ENCODE data around the gene PLAAT4.

PLAAT4 gene

DNA sequence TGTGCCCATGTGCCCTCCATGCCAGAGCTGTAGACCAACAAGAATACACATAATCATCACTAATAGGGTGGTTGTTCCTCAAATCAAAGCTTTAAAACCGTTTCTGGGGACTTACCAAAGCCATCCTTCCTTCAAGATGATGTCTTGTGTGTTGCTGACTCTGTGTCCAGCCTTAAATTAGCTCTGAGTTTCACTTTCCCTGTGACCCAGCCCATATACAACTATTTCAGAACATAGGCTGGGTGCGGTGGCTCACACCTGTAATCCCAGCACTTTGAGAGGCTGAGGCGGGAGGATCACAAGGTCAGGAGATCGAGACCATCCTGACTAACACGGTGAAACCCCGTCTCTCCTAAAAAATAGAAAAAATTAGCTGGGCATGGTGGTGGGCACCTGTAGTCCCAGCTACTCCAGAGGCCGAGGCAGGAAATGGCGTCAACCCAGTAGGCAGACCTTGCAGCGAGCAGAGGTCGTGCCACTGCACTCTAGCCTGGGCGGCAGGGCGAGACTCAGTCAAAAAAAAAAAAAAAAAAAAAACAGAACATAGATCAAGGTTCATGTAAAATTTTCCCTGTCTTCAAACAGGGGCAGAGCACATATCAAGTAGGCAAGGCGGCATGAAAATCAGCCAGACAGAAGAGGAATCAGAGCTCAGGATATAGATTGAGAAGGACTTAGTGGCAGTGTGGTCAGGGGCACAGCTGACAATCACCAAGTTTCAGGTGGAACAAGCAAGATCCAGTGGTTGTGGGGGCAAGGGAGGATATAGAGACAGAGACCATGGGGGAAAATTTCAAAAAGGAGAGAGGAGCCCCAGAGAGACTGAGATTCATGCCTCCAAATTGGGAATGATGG is 26.8 kb downstream of the PLAAT4 start, which contains the start of gene PLAAT2:
TSS of gene PLAAT2 (minus strand) at position 179 of the 855 bp plus-strand sequence. CDS start at position 124, 55 bp downstream.
- no peaks in the 10 kb centered on the region for H3K9me3 ChIP-seq (ENCODE audit: severe bottlenecking)
- H3K36me3 ChIP-seq, result no peaks in the 10 kb centered on the region
- H3K4me3 ChIP-seq (ENCODE audit: low read depth, low read length), result no peak within 1 kb of the TSS
- TF ChIP-seq, protein P1, sequence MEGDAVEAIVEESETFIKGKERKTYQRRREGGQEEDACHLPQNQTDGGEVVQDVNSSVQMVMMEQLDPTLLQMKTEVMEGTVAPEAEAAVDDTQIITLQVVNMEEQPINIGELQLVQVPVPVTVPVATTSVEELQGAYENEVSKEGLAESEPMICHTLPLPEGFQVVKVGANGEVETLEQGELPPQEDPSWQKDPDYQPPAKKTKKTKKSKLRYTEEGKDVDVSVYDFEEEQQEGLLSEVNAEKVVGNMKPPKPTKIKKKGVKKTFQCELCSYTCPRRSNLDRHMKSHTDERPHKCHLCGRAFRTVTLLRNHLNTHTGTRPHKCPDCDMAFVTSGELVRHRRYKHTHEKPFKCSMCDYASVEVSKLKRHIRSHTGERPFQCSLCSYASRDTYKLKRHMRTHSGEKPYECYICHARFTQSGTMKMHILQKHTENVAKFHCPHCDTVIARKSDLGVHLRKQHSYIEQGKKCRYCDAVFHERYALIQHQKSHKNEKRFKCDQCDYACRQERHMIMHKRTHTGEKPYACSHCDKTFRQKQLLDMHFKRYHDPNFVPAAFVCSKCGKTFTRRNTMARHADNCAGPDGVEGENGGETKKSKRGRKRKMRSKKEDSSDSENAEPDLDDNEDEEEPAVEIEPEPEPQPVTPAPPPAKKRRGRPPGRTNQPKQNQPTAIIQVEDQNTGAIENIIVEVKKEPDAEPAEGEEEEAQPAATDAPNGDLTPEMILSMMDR (IDR thresholded peaks at IDR 0.05; ENCODE audit: low read depth, low read length), result no peak
- H3K27ac ChIP-seq, result no peak within 1 kb of the TSS
- H3K27me3 ChIP-seq (ENCODE audit: insufficient read depth, low read depth, severe bottlenecking), result peaks cover 5% of the 10 kb centered on the region
- no peak for DNase-seq

DNA sequence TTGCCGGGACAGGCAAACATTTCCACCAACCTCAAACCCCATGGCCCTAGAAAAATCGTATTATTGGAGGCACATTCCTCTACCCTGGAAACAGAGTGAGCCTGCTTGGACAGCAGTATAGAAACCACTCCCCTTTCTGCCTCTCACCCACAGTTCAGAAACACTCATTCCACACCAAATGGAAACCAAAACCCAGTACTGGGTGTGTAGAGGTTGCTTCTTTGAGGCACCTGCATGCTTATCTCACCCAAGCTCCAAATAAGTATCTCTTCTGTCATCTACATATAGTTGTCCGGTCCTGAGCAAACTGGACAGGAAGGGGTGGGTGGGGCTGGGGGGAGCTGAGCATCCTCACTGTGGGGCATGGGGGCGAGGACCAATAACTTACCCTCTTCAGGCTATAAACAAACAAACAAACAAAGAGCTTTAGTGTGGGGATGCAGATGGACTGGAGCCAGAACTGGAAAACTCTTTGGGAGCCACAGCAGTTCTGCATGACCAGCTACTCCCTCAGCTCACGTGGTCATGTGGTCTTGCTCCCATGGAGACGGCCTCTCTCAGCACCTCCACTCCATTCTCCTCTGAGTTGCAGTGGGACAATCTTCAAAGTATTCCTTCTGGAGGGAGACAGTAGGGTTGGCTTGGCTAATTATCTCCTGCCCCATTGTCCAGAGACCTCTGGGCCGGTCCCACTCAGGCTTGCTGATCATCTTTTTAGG is 27.6 kb downstream of the PLAAT4 start:
- Histone ChIP-seq H3K4me3 (ENCODE audit: low read depth, low read length) (no peak overlapping the region), H3K9me3 (ENCODE audit: severe bottlenecking) (no peaks in the 10 kb centered on the region), H3K27me3 (ENCODE audit: insufficient read depth, low read depth, severe bottlenecking) (peaks cover 3% of the 10 kb centered on the region), H3K27ac (no peak overlapping the region), H3K36me3 (no peaks in the 10 kb centered on the region)
- no peak for DNase-seq
- TF ChIP-seq, protein P1 (IDR thresholded peaks at IDR 0.05; ENCODE audit: low read depth, low read length), result no peak

DNA sequence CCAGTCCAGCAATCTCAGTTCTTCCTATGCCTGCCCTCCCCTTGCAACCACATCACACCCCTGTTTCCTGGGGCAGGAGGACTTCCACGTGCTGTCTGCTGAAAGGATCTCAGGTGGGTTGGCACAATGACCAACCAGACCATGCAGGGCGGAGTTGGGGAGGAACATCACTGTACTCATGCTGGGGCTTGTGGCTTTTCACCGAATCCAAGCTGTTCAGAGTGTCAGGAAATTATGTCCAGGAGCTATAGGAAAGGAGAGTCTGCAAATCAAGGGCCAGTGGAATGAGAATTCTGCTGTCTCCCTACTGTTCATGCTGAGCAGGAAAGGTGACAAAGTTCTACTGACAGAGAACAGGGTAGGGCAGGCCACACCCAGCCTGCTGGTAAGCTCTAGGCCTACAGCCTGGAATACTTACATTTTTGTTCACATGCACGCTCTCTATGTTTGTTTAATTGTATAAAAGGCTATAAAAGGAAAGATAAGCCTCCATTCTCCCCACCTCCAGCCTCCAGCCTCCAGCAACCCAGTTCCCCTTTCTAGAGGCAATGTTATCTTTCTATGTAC is 28.3 kb downstream of the PLAAT4 start:
- Histone ChIP-seq H3K27me3 (ENCODE audit: insufficient read depth, low read depth, severe bottlenecking) (peaks cover 3% of the 10 kb centered on the region), H3K27ac (no peak overlapping the region), H3K9me3 (ENCODE audit: severe bottlenecking) (no peaks in the 10 kb centered on the region), H3K36me3 (no peaks in the 10 kb centered on the region), H3K4me3 (ENCODE audit: low read depth, low read length) (no peak overlapping the region)
- TF ChIP-seq, protein P1 (IDR thresholded peaks at IDR 0.05; ENCODE audit: low read depth, low read length), result no peak
- DNase-seq, result no peak

DNA sequence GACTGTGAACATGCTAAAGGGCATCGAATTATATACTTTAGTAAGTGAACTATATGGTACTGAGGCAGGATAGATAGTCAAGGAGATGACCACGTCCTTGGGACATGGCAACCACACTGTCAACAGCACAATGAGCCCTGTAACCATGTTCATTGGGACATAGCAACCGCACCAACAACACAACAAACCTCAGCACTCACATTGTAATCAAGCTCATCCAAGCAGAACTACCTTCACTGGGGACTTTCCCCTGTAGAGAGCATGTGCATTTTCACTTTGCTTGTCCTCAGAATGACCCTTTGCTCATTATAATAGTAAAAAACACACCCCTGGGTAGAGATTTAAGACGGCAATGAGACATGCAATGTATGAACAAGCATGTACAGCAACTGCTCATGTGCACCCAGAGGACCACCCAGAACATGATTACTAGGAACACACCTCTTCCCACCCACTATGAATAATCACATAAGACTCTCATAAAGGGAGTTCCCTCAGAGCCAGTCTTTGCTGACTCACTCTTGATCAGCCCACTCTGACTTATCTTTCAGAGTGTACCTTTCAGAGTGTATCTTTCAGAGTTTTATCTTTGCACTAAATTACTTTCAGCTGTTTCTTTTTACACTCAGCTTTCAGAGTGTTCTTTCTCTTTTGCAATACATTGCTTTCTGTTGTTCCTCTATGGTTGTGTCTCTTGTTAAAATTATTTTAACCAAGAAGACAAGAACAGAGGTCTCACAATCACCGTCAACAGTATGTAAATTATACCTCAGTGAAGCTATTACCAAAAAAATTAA is 30.6 kb downstream of the PLAAT4 start:
- Histone ChIP-seq H3K4me3 (ENCODE audit: low read depth, low read length) (no peak overlapping the region), H3K36me3 (no peaks in the 10 kb centered on the region), H3K27ac (no peak overlapping the region), H3K27me3 (ENCODE audit: insufficient read depth, low read depth, severe bottlenecking) (peaks cover 3% of the 10 kb centered on the region), H3K9me3 (ENCODE audit: severe bottlenecking) (no peaks in the 10 kb centered on the region)
- TF ChIP-seq, protein P1 (IDR thresholded peaks at IDR 0.05; ENCODE audit: low read depth, low read length), result no peak
- DNase-seq, result no peak

DNA sequence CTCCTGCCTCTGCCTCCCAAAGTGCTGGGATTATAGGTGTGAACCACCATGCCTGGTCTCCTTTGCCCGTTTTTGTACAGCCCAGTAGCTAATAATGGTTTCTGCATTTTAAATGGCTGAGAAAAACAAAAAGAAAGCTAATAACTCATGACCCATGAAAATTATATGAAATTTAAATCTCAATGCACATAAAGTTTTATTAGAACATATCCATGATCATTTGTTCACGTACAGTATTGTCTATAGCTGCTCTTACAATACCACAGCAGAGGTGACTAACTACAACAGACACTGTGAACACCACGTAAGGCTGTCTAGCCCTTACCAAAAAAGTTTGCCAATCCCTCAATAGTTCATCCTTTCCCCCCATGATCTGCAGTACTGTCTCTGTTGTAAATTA is 33.0 kb downstream of the PLAAT4 start:
- Histone ChIP-seq H3K27ac (no peak overlapping the region), H3K4me3 (ENCODE audit: low read depth, low read length) (no peak overlapping the region), H3K36me3 (no peaks in the 10 kb centered on the region), H3K27me3 (ENCODE audit: insufficient read depth, low read depth, severe bottlenecking) (no peaks in the 10 kb centered on the region), H3K9me3 (ENCODE audit: severe bottlenecking) (no peaks in the 10 kb centered on the region)
- DNase-seq, result no peak
- TF ChIP-seq, protein P1 (IDR thresholded peaks at IDR 0.05; ENCODE audit: low read depth, low read length), result no peak

All from WERI-Rb-1 (cell line).